ENCODE measurements around the gene PPM1B.

Gene PPM1B

DNA sequence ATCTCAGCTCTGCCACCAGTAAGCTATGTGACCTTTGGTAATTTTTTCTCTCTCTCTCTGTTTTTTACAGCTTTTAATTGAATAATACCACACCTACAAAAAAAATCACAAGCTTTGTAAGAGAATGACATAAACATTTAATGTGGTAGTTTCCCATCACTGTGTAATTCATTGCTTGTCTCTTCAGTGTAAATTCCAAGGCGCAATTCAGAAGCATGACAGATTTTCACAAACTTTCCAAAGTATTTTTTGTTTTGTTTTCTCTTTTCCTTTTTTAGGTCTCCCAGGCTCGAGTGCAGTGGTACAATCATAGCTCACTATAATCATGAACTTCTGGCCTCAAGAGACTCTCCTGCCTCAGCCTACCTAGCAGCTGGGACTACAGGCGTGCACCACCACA, 25.0 kb upstream of the PPM1B start:
- Histone ChIP-seq H3K4me2 (ENCODE audit: low read length) (no peak overlapping the region), H3K9me3 (ENCODE audit: control insufficient read depth, insufficient read depth, low read length) (no peaks in the 10 kb centered on the region), H3K27me3 (ENCODE audit: control insufficient read depth, low read length) (no peaks in the 10 kb centered on the region), H3K9me2 (replicated peaks; ENCODE audit: control insufficient read depth, low read length) (no peaks in the 10 kb centered on the region), H3K36me3 (ENCODE audit: control insufficient read depth, low read length) (no peaks in the 10 kb centered on the region), H4K20me1 (ENCODE audit: control insufficient read depth, insufficient read depth, low read depth, low read length) (no peaks in the 10 kb centered on the region), H3K79me2 (ENCODE audit: control insufficient read depth, low read length) (no peaks in the 10 kb centered on the region), H3F3A (ENCODE audit: control insufficient read depth, insufficient read depth) (no peaks in the 10 kb centered on the region), H3K27ac (ENCODE audit: low read depth, low read length) (no peak overlapping the region), H3K4me3 (ENCODE audit: low read length) (no peak overlapping the region), H3K4me1 (ENCODE audit: control insufficient read depth, low read length) (no peaks in the 10 kb centered on the region)
- TF ChIP-seq, protein P1, sequence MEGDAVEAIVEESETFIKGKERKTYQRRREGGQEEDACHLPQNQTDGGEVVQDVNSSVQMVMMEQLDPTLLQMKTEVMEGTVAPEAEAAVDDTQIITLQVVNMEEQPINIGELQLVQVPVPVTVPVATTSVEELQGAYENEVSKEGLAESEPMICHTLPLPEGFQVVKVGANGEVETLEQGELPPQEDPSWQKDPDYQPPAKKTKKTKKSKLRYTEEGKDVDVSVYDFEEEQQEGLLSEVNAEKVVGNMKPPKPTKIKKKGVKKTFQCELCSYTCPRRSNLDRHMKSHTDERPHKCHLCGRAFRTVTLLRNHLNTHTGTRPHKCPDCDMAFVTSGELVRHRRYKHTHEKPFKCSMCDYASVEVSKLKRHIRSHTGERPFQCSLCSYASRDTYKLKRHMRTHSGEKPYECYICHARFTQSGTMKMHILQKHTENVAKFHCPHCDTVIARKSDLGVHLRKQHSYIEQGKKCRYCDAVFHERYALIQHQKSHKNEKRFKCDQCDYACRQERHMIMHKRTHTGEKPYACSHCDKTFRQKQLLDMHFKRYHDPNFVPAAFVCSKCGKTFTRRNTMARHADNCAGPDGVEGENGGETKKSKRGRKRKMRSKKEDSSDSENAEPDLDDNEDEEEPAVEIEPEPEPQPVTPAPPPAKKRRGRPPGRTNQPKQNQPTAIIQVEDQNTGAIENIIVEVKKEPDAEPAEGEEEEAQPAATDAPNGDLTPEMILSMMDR (IDR thresholded peaks at IDR 0.05; ENCODE audit: low read depth, low read length, poor library complexity, severe bottlenecking) = no peak
- no peak for TF ChIP-seq EZH2phosphoT487 (IDR thresholded peaks at IDR 0.05; ENCODE audit: borderline replicate concordance, low read length)

DNA sequence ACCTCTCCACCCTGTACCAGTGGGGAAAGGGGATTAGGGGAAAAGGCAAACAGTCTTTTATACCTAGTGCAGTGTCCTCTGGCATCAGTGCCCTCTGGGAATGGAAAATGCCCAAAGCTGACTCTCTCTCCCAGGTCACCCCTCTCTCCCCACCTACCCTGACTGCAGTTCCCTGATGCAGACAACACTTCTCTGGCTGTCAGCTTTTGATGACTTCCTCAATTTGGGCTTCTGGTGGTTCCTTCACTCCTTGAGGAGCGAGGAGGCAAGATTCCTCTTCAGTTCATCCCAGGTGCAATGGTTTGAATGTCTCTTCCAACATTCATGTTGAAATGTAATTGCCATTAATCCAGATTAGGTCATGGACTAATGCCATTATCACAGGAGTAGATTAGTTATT, 19.7 kb upstream of the PPM1B start:
- Histone ChIP-seq H3K4me3 (ENCODE audit: low read length) (no peak overlapping the region), H3K27me3 (ENCODE audit: control insufficient read depth, low read length) (no peaks in the 10 kb centered on the region)
- TF ChIP-seq, protein P1 (IDR thresholded peaks at IDR 0.05; ENCODE audit: low read depth, low read length, poor library complexity, severe bottlenecking) = no peak
- TF ChIP-seq EZH2phosphoT487 (IDR thresholded peaks at IDR 0.05; ENCODE audit: borderline replicate concordance, low read length) = no peak

DNA sequence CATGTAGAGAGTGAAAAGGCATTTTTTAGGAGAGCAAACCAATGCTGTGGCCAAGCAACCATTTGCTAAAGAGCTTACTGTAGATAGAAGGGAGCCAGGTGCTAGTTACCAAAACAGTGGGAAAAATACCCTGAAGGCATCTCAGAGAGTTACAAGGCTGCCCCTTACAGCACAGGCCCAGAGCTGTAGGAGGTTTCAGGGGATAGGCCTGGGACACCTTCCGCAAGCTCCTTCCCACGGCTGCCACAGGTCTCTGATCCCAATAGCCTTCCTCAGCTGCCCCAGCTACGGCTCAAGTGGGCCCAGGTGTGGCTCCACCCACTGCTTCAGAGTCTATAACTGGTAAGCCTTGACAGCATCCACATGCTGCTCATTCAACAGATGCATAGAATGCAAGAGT, 18.2 kb upstream of the PPM1B start:
- H3K36me3 ChIP-seq (ENCODE audit: control insufficient read depth, low read length) = no peaks in the 10 kb centered on the region
- H3K4me3 ChIP-seq (ENCODE audit: low read length) = no peak overlapping the region
- H3K79me2 ChIP-seq (ENCODE audit: control insufficient read depth, low read length) = no peaks in the 10 kb centered on the region
- H3K4me2 ChIP-seq (ENCODE audit: low read length) = no peak overlapping the region
- H3K4me1 ChIP-seq (ENCODE audit: control insufficient read depth, low read length) = no peaks in the 10 kb centered on the region
- no peaks in the 10 kb centered on the region for H3K9me2 ChIP-seq (replicated peaks; ENCODE audit: control insufficient read depth, low read length)
- no peaks in the 10 kb centered on the region for H3K9me3 ChIP-seq (ENCODE audit: control insufficient read depth, insufficient read depth, low read length)
- H4K20me1 ChIP-seq (ENCODE audit: control insufficient read depth, insufficient read depth, low read depth, low read length) = no peaks in the 10 kb centered on the region
- H3K27ac ChIP-seq (ENCODE audit: low read depth, low read length) = no peak overlapping the region
- H3F3A ChIP-seq (ENCODE audit: control insufficient read depth, insufficient read depth) = no peaks in the 10 kb centered on the region
- TF ChIP-seq EZH2phosphoT487 (IDR thresholded peaks at IDR 0.05; ENCODE audit: borderline replicate concordance, low read length) = no peak
- H3K27me3 ChIP-seq (ENCODE audit: control insufficient read depth, low read length) = no peaks in the 10 kb centered on the region

More for the DNA sequence above, 19.7 kb upstream of the PPM1B start:
- Histone ChIP-seq H3K36me3 (ENCODE audit: control insufficient read depth, low read length) (no peaks in the 10 kb centered on the region), H3K4me2 (ENCODE audit: low read length) (no peak overlapping the region), H3K9me2 (replicated peaks; ENCODE audit: control insufficient read depth, low read length) (no peaks in the 10 kb centered on the region), H4K20me1 (ENCODE audit: control insufficient read depth, insufficient read depth, low read depth, low read length) (no peaks in the 10 kb centered on the region), H3K79me2 (ENCODE audit: control insufficient read depth, low read length) (no peaks in the 10 kb centered on the region), H3K9me3 (ENCODE audit: control insufficient read depth, insufficient read depth, low read length) (no peaks in the 10 kb centered on the region), H3K27ac (ENCODE audit: low read depth, low read length) (no peak overlapping the region), H3K4me1 (ENCODE audit: control insufficient read depth, low read length) (no peaks in the 10 kb centered on the region), H3F3A (ENCODE audit: control insufficient read depth, insufficient read depth) (no peaks in the 10 kb centered on the region)

DNA sequence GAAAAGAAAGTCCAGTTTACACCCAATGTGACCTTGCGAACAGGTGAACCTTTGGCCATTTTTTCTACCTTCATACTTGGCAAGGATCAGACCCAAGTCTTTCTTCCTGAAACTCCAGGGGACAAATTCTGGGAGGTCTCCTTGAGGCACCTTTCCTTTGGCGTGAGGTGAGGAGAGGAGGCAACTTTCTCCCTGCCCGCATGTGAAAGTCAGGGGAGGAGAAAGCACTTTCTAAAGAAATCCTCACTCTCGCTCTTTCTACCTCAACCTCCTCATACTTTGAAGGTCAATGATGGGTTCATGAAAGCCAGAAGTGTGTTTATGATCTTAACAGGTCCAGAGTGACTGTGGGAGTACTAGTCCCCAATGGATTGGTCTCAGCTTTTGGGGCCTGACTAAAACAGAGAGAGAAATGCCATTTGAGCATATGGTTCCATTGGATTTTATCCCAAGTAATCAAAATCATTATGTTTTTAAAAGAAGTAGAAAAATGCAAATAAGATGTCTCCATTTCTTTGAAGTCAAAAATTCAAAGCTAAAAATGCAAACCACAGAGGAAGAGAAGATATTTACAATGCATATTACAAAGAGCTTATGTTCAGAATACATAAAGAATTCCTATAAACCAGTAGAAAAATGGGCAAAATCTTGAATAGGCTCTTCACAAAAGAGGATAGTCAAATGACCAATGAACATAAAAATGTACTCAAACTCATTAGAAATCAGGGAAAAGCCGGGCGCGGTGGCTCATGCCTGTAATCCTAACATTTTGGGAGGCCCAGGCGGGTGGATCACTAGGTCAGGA, 15.6 kb upstream of the PPM1B start:
- Histone ChIP-seq H3K4me1 (ENCODE audit: control insufficient read depth, low read length) (no peaks in the 10 kb centered on the region), H3K4me3 (ENCODE audit: low read length) (no peak overlapping the region), H3K4me2 (ENCODE audit: low read length) (no peak overlapping the region), H3K9me2 (replicated peaks; ENCODE audit: control insufficient read depth, low read length) (no peaks in the 10 kb centered on the region), H3F3A (ENCODE audit: control insufficient read depth, insufficient read depth) (no peaks in the 10 kb centered on the region), H3K27ac (ENCODE audit: low read depth, low read length) (no peak overlapping the region), H3K9me3 (ENCODE audit: control insufficient read depth, insufficient read depth, low read length) (no peaks in the 10 kb centered on the region), H3K27me3 (ENCODE audit: control insufficient read depth, low read length) (no peaks in the 10 kb centered on the region), H4K20me1 (ENCODE audit: control insufficient read depth, insufficient read depth, low read depth, low read length) (no peaks in the 10 kb centered on the region), H3K79me2 (ENCODE audit: control insufficient read depth, low read length) (no peaks in the 10 kb centered on the region), H3K36me3 (ENCODE audit: control insufficient read depth, low read length) (no peaks in the 10 kb centered on the region)
- TF ChIP-seq EZH2phosphoT487 (IDR thresholded peaks at IDR 0.05; ENCODE audit: borderline replicate concordance, low read length) = no peak
- TF ChIP-seq, protein P1 (IDR thresholded peaks at IDR 0.05; ENCODE audit: low read depth, low read length, poor library complexity, severe bottlenecking) = no peak
